A549 treated with AZD9567 at 1 μM for 4 hours (cell line): ENCODE measurements around the gene RALGPS1. TPM values are rescaled to one million over a fixed set of nuclear protein-coding genes. Genes with fewer than 3 reads are reported as not detected.

Experiments used
- total RNA-seq: library from RNA; stranded (reverse); fragments of 200-300 nt; extraction: Qiagen RNA extraction; gene quantifications from 5 replicates; pipeline ENCODE4 v1.2.3, GENCODE V29; 2022; ENCODE audit not compliant: insufficient read depth

The RALGPS1 gene, protein sequence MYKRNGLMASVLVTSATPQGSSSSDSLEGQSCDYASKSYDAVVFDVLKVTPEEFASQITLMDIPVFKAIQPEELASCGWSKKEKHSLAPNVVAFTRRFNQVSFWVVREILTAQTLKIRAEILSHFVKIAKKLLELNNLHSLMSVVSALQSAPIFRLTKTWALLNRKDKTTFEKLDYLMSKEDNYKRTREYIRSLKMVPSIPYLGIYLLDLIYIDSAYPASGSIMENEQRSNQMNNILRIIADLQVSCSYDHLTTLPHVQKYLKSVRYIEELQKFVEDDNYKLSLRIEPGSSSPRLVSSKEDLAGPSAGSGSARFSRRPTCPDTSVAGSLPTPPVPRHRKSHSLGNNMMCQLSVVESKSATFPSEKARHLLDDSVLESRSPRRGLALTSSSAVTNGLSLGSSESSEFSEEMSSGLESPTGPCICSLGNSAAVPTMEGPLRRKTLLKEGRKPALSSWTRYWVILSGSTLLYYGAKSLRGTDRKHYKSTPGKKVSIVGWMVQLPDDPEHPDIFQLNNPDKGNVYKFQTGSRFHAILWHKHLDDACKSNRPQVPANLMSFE
- 1.7 to 3.2 TPM (median 2.6 TPM) in 4 of 5 replicates, not detected in the other for total RNA-seq

GRCh38 chr9:126914458-126915280 is at the start of gene RALGPS1:
Gene RALGPS1 (plus strand): TSS chr9:126914782. CDS start chr9:126962290, 47,508 bp downstream.

GRCh38 chr9:127122176-127123063 is 207.8 kb downstream of the RALGPS1 start, which contains the start of gene ANGPTL2:
Gene ANGPTL2 (minus strand): TSS chr9:127122635. CDS start chr9:127108731, 13,904 bp downstream.

GRCh38 chr9:127264462-127265219 is 350.1 kb downstream of the RALGPS1 start, which contains the start of gene GARNL3:
Gene GARNL3 (plus strand): TSS chr9:127264774. CDS start chr9:127264878, 104 bp downstream.

Other genes with a start within 250 kb of the RALGPS1 start
- 6.4 to 14.6 TPM (median 7.2 TPM) in 5 replicates for gene ZBTB43, start 109.7 kb upstream of the RALGPS1 start, total RNA-seq
- 3.8 to 4.8 TPM (median 3.9 TPM) in 5 replicates for gene ZBTB34, start 54.1 kb upstream of the RALGPS1 start, total RNA-seq
- not detected in 5 replicates for gene ANGPTL2, start 207.9 kb downstream of the RALGPS1 start, total RNA-seq